HCT116 (cell line): ENCODE measurements around the gene CYB561D1. TPM values are rescaled to one million over a fixed set of nuclear protein-coding genes. Genes with fewer than 3 reads are reported as not detected.

Experiments
- ATAC-seq: fragments of 200-7000 bp; cut with Tn5 transposase; 2 replicates; pipeline ENCODE4 v1.9.1; 2020; ENCODE audit warnings: mild to moderate bottlenecking, moderate library complexity
- BruUV-seq: library from RNA; stranded (reverse); fragments of 400-500 nt; replicated peaks from 2 replicates; lab custom pipeline; 2021; lab: Mats Ljungman, UMichigan
- CTCF ChIA-PET: fragments of 300-600 bp; sonication (Branson Sonifier 250); formaldehyde crosslinking; loops from one replicate; lab custom pipeline; 2021; ENCODE audit warnings: antibody characterized with exemption; lab: Charles Lee
- POLR2A ChIA-PET: fragments of 300-600, 350-600 bp; sonication (Branson Sonifier 250); formaldehyde crosslinking; loops from one replicate; lab custom pipeline; 2021; ENCODE audit warnings: antibody characterized with exemption; lab: Charles Lee
- RAD21 ChIA-PET, 2 experiments: fragments of 300-600 bp; sonication (Branson Sonifier 250); formaldehyde crosslinking; loops; one replicate each; lab custom pipeline; 2023; ENCODE audit warnings: low total read pairs in 2 of 2; ENCODE audit not compliant: uncharacterized antibody in 2 of 2, unreplicated experiment in 2 of 2, low non-redundant PET in 1 of 2; lab: Charles Lee
- DNase-seq: peaks from one replicate; pipeline ENCODE4 v3.0.0-alpha.2; 2010; ENCODE audit warnings: low read depth, low spot score
- H2AFZ ChIP-seq: fragments of 200-600 bp; shearing (Covaris generic), sonication (generic); 2 replicates; pipeline ENCODE4 v1.6.1; 2017; ENCODE audit warnings: low read depth, mixed run types, mixed read lengths, antibody characterized with exemption, low read length; ENCODE audit not compliant: poor library complexity, severe bottlenecking
- H3K27ac ChIP-seq: 2 replicates; pipeline ENCODE4 v1.5.1; 2012; ENCODE audit warnings: low read depth, low read length
- H3K27me3 ChIP-seq: fragments of 200-600 bp; sonication (generic); 2 replicates; pipeline ENCODE4 v1.6.1; 2016; ENCODE audit warnings: mixed run types, low read length, mixed read lengths; ENCODE audit not compliant: insufficient read depth
- H3K36me3 ChIP-seq, 2 experiments: fragments of 200-500 bp in 1 of 2; fragments of 200-600 bp in 1 of 2; sonication (Bioruptor generic) in 1 of 2; sonication (generic) in 1 of 2; 2 replicates each; pipeline versions ENCODE4 v1.5.1 to v1.6.1; 2014 to 2016; ENCODE audit warnings: low read length in 2 of 2, inconsistent platforms in 1 of 2, mixed read lengths in 1 of 2, mixed run types in 1 of 2; ENCODE audit not compliant: insufficient read depth in 2 of 2, control insufficient read depth in 1 of 2
- H3K4me1 ChIP-seq, 2 experiments: fragments of 200-600 bp in 1 of 2; sonication (generic) in 1 of 2; 2 replicates each; pipeline versions ENCODE4 v1.5.1 to v1.6.1; 2012 to 2017; ENCODE audit warnings: low read length in 2 of 2, inconsistent platforms in 1 of 2, mild to moderate bottlenecking in 1 of 2, mixed read lengths in 1 of 2, mixed run types in 1 of 2, moderate library complexity in 1 of 2; ENCODE audit not compliant: insufficient read depth in 2 of 2, control insufficient read depth in 1 of 2
- H3K4me2 ChIP-seq: fragments of 200-600 bp; sonication (generic); 2 replicates; pipeline ENCODE4 v1.6.1; 2017; ENCODE audit warnings: mixed run types, low read length, mixed read lengths
- H3K4me3 ChIP-seq, 2 experiments: fragments of 200-600 bp in 1 of 2; sonication (generic) in 1 of 2; replicated peaks in 1 of 2; 2 replicates each; pipeline ENCODE4 v1.5.1; 2011 to 2016; ENCODE audit warnings: low read length in 2 of 2, control low read depth in 1 of 2, low read depth in 1 of 2, mild to moderate bottlenecking in 1 of 2, mixed read lengths in 1 of 2, mixed run types in 1 of 2
- H3K79me2 ChIP-seq: fragments of 200-600 bp; sonication (generic); 2 replicates; pipeline ENCODE4 v1.6.1; 2017; ENCODE audit warnings: mild to moderate bottlenecking, mixed run types, low read length, moderate library complexity, mixed read lengths; ENCODE audit not compliant: insufficient read depth
- H3K9ac ChIP-seq: fragments of 200-600 bp; sonication (generic); 2 replicates; pipeline ENCODE4 v1.6.1; 2016; ENCODE audit warnings: low read length, mixed read lengths
- H3K9me2 ChIP-seq: fragments of 200-600 bp; sonication (generic), shearing (Covaris generic); 2 replicates; pipeline ENCODE4 v1.6.1; 2017; ENCODE audit warnings: mixed run types, mild to moderate bottlenecking, moderate library complexity; ENCODE audit not compliant: insufficient read depth
- H3K9me3 ChIP-seq, 2 experiments: fragments of 200-500 bp in 1 of 2; fragments of 200-600 bp in 1 of 2; sonication (Bioruptor generic) in 1 of 2; sonication (generic) in 1 of 2; 2 replicates each; pipeline ENCODE4 v1.6.1; 2014 to 2017; ENCODE audit warnings: low read length in 2 of 2, mixed read lengths in 2 of 2, inconsistent platforms in 1 of 2, low read depth in 1 of 2, mild to moderate bottlenecking in 1 of 2, mixed run types in 1 of 2, moderate library complexity in 1 of 2; ENCODE audit not compliant: control insufficient read depth in 1 of 2, insufficient read depth in 1 of 2
- H4K20me1 ChIP-seq: fragments of 200-600 bp; sonication (generic), shearing (Covaris generic); 2 replicates; pipeline ENCODE4 v1.6.1; 2017; ENCODE audit warnings: mixed run types, mild to moderate bottlenecking, moderate library complexity; ENCODE audit not compliant: insufficient read depth
- CEBPB ChIP-seq: IDR thresholded peaks from 2 replicates; pipeline ENCODE4 v1.6.1; 2012; ENCODE audit warnings: low read depth
- CTCF ChIP-seq, 3 experiments: fragments of 200-600 bp in 1 of 3; sonication (generic) in 1 of 3; IDR thresholded peaks in 2 of 3; conservative IDR thresholded peaks in 1 of 3; 2 replicates each; pipeline ENCODE4 v1.5.1; 2012 to 2017; ENCODE audit warnings: low read depth in 2 of 3, low read length in 2 of 3, antibody characterized with exemption in 1 of 3, borderline replicate concordance in 1 of 3, control low read depth in 1 of 3, mild to moderate bottlenecking in 1 of 3, mixed read lengths in 1 of 3, mixed run types in 1 of 3, moderate library complexity in 1 of 3; ENCODE audit not compliant: insufficient read depth in 1 of 3
- ELF1 ChIP-seq: IDR thresholded peaks from 2 replicates; pipeline ENCODE4 v1.6.1; 2012; ENCODE audit warnings: low read depth, borderline replicate concordance
- FOSL1 ChIP-seq: IDR thresholded peaks from 2 replicates; pipeline ENCODE4 v1.6.1; 2012; ENCODE audit warnings: low read depth
- JUND ChIP-seq: IDR thresholded peaks from 2 replicates; pipeline ENCODE4 v1.6.1; 2012
- YY1 ChIP-seq: IDR thresholded peaks from 2 replicates; pipeline ENCODE4 v1.6.1; 2011; ENCODE audit warnings: low read length, low read depth, moderate library complexity, mild to moderate bottlenecking; ENCODE audit not compliant: insufficient replicate concordance; ENCODE audit errors: extremely low read depth
- ZFX ChIP-seq: fragments of 450-650 bp; IDR thresholded peaks from 2 replicates; pipeline ENCODE4 v1.6.1; 2017
- ZNF274 ChIP-seq: fragments of 200-500 bp; sonication (Bioruptor generic); IDR thresholded peaks from 2 replicates; pipeline ENCODE4 v1.6.1; 2014; ENCODE audit warnings: mild to moderate bottlenecking, low read depth, low read length, inconsistent platforms
- intact Hi-C: fragments of 100-400 bp; cut with micrococcal nuclease; formaldehyde crosslinking; loops from 2 replicates; pipeline ENCODE4 v1.10.0; 2022
- total RNA-seq: library from RNA; stranded (reverse); gene quantifications from one replicate; pipeline ENCODE4 v1.2.1, GENCODE V29; 2021; ENCODE audit not compliant: unreplicated experiment

CYB561D1 gene
- total RNA-seq, 1 experiment from 2014 or later, result 5.9 TPM

- RAD21 ChIA-PET, result no interaction called here
- H3K79me2 ChIP-seq, result no peaks in the 10 kb centered on the region
- no peak overlapping the region for H3K4me3 ChIP-seq
- no peaks in the 10 kb centered on the region for H3K9me3 ChIP-seq
- intact Hi-C loops, result no loop called here
- CTCF ChIA-PET, result interaction anchor here (2.1 to 2.3 kb wide), 2 partner anchors 8 to 31 kb away, joined by 6 to 8 read pairs; partner anchors contain the start of gene CYB561D1
- POLR2A ChIA-PET, result no interaction called here
- H3K9me2 ChIP-seq, result no peaks in the 10 kb centered on the region; the same call in 1 of the 2 replicates
- no peak overlapping the region for H3K9ac ChIP-seq
- no peak overlapping the region for H2AFZ ChIP-seq
- no peak for ATAC-seq
- H3K27ac ChIP-seq, result no peak overlapping the region
- no TSS peak for BruUV-seq
- DNase-seq, result no peak
- TF ChIP-seq FOSL1 (no peak), ZNF274 (no peak), YY1 (no peak), CTCF (IDR thresholded peaks at IDR 0.05 in 2 of 3, conservative IDR thresholded peaks at IDR 0.05 in 1 of 3; ENCODE audit: borderline replicate concordance in 1 of 3, insufficient read depth in 1 of 3, low read depth in 2 of 3, low read length in 2 of 3) (no peak), ZFX (no peak), ELF1 (no peak), CEBPB (no peak), JUND (no peak)
- TF ChIP-seq, all 23 proteins: peak for 0
- Histone ChIP-seq H3K27me3 (no peaks in the 10 kb centered on the region), H3K4me1 (peaks cover 0 to 3% of the 10 kb centered on the region in 2 experiments; a peak in 1 of 4 replicates), H4K20me1 (no peaks in the 10 kb centered on the region), H3K4me2 (no peak overlapping the region), H3K36me3 (peaks cover 0 to 4% of the 10 kb centered on the region in 2 experiments; a peak in 1 of 4 replicates)
Measured at GRCh38 chr1:109501644-109502363, 7.9 kb downstream of the CYB561D1 start.
